GM23248 (cell line): ENCODE results near the gene LDLRAD4. TPM values are rescaled to one million over a fixed set of nuclear protein-coding genes. Genes with fewer than 3 reads are reported as not detected.

Source experiments
- DNase-seq: peaks from one replicate; pipeline ENCODE4 v3.0.0-alpha.2; 2015
- H2AFZ ChIP-seq: fragments of 200-600 bp; sonication (generic); 2 replicates; pipeline ENCODE4 v1.6.1; 2016; ENCODE audit warnings: antibody characterized with exemption
- H3F3A ChIP-seq: fragments of 200-600 bp; sonication (generic); 2 replicates; pipeline ENCODE4 v1.6.1; 2016; ENCODE audit warnings: mild to moderate bottlenecking, antibody characterized with exemption, mixed run types; ENCODE audit not compliant: insufficient read depth
- H3K27ac ChIP-seq: fragments of 200-600 bp; sonication (generic); 2 replicates; pipeline ENCODE4 v1.5.1; 2016; ENCODE audit warnings: mild to moderate bottlenecking
- H3K27me3 ChIP-seq: fragments of 200-600 bp; sonication (generic); replicated peaks from 2 replicates; pipeline ENCODE4 v1.6.1; 2016; ENCODE audit warnings: mild to moderate bottlenecking; ENCODE audit not compliant: insufficient read depth
- H3K36me3 ChIP-seq: fragments of 200-600 bp; sonication (generic); 2 replicates; pipeline ENCODE4 v1.6.1; 2016; ENCODE audit warnings: low read depth, mild to moderate bottlenecking
- H3K4me1 ChIP-seq: fragments of 200-600 bp; sonication (generic); 2 replicates; pipeline ENCODE4 v1.6.1; 2016; ENCODE audit warnings: mild to moderate bottlenecking; ENCODE audit not compliant: insufficient read depth
- H3K4me2 ChIP-seq: fragments of 200-600 bp; sonication (generic); one replicate; pipeline ENCODE4 v1.6.1; 2016; ENCODE audit warnings: mild to moderate bottlenecking; ENCODE audit not compliant: unreplicated experiment
- H3K4me3 ChIP-seq: fragments of 200-600 bp; sonication (generic); 2 replicates; pipeline ENCODE4 v1.5.1; 2016; ENCODE audit warnings: mild to moderate bottlenecking
- H3K79me2 ChIP-seq: fragments of 200-600 bp; sonication (generic); 2 replicates; pipeline ENCODE4 v1.6.1; 2016; ENCODE audit warnings: mild to moderate bottlenecking; ENCODE audit not compliant: insufficient read depth
- H3K9ac ChIP-seq: fragments of 200-600 bp; sonication (generic); 2 replicates; pipeline ENCODE4 v1.6.1; 2016; ENCODE audit warnings: mild to moderate bottlenecking
- H3K9me2 ChIP-seq: fragments of 200-600 bp; sonication (generic); 2 replicates; pipeline ENCODE4 v1.6.1; 2016; ENCODE audit warnings: mixed run types, mild to moderate bottlenecking, moderate library complexity; ENCODE audit not compliant: insufficient read depth
- H3K9me3 ChIP-seq: fragments of 200-600 bp; sonication (generic); one replicate; pipeline ENCODE4 v1.6.1; 2017; ENCODE audit warnings: low read depth
- H4K20me1 ChIP-seq: fragments of 200-600 bp; sonication (generic); 2 replicates; pipeline ENCODE4 v1.6.0; 2016; ENCODE audit not compliant: insufficient read depth
- EZH2 ChIP-seq: fragments of 200-600 bp; sonication (generic); IDR thresholded peaks from 2 replicates; pipeline ENCODE4 v1.6.1; 2018; ENCODE audit warnings: antibody characterized with exemption, mild to moderate bottlenecking; ENCODE audit not compliant: insufficient read depth, poor library complexity, severe bottlenecking
- EZH2phosphoT487 ChIP-seq: fragments of 200-600 bp; sonication (generic); IDR thresholded peaks from 2 replicates; pipeline ENCODE4 v1.6.1; 2018; ENCODE audit warnings: antibody characterized with exemption, moderate library complexity, mild to moderate bottlenecking, low read depth; ENCODE audit not compliant: insufficient read depth
- WGBS, 2 experiments: methylation state at CpG; one replicate each; pipeline ENCODE4 v1.1.6; 2015 to 2017; ENCODE audit warnings: low lambda C conversion rate in 2 of 2, low coverage in 1 of 2; ENCODE audit errors: missing lambda C conversion rate in 2 of 2; 5-methylcytosine and 5-hydroxymethylcytosine counted together
- in situ Hi-C: fragments of 300-500 bp; cut with MboI; formaldehyde crosslinking; loops from 2 replicates; pipeline ENCODE4 v1.15.0; 2020
- polyA plus RNA-seq: library from polyadenylated mRNA; unstranded; fragments of >200 nt; fragmentation: Nextera tagmentation; extraction: Ambion mirVana; gene quantifications from 2 replicates; pipeline ENCODE4 v1.2.1, GENCODE V29; 2016
- total RNA-seq: library from RNA; depleted of rRNA; stranded (reverse); fragments of >200 nt; shearing (Covaris generic); gene quantifications from 2 replicates; pipeline ENCODE4 v1.2.3, GENCODE V29; 2014

The LDLRAD4 gene
- total and polyA plus RNA-seq, 2 experiments from 2014 or later, result not detected

DNA sequence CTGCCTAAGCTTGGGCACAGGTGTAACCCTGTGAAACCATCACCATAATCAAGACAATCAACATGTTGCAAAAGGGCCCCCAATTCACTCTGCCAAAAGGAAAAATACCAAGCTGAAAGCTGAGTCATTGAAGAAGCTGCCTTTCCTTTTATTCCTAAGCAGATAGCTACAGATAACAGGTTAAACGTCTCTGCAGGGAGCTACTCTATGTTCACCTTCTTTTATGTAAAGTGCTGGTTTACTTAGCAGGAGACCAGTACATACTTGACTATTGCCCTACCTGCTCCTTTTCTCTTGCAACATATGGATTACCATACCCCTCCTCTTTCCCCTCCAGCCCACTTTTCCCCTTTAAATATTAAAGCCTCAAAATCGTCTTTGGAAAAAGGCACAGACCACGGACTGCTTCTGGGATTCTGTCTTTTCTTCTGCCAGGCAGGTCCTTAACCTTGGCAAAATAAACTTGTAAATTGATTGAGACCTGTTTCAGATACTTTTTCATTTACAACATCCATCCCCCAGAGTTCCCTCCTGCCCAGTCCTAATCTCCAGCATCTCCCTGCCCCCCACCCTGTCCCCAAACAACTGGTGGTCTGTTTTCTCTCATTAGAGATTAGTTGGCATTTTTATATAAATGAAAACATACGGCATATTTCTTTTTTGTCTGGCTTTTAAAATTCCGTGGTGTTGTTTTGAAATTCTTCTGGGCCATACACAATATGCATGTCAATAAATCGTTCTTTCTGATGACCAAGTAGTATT lies 37.8 kb upstream of the LDLRAD4 start:
- no peak overlapping the region for H3K27ac ChIP-seq
- H3K79me2 ChIP-seq, result no peaks in the 10 kb centered on the region
- no peaks in the 10 kb centered on the region for H3K9me2 ChIP-seq
- DNase-seq, result no peak
- no peaks in the 10 kb centered on the region for H3K4me1 ChIP-seq
- TF ChIP-seq EZH2, result no peak
- TF ChIP-seq EZH2phosphoT487, result no peak
- no peak overlapping the region for H3K4me3 ChIP-seq
- H3K9ac ChIP-seq, result no peak overlapping the region
- 25 to 26% methylated on average over 6 of the region's 6 CpGs for WGBS, 2 experiments
- in situ Hi-C loops, result no loop called here
- no peak overlapping the region for H3K4me2 ChIP-seq
- no peaks in the 10 kb centered on the region for H3K36me3 ChIP-seq
- H3K27me3 ChIP-seq, result peaks cover 22% of the 10 kb centered on the region
- H3F3A ChIP-seq, result no peaks in the 10 kb centered on the region
- H2AFZ ChIP-seq, result no peak overlapping the region
- no peaks in the 10 kb centered on the region for H4K20me1 ChIP-seq
- H3K9me3 ChIP-seq, result no peaks in the 10 kb centered on the region

DNA sequence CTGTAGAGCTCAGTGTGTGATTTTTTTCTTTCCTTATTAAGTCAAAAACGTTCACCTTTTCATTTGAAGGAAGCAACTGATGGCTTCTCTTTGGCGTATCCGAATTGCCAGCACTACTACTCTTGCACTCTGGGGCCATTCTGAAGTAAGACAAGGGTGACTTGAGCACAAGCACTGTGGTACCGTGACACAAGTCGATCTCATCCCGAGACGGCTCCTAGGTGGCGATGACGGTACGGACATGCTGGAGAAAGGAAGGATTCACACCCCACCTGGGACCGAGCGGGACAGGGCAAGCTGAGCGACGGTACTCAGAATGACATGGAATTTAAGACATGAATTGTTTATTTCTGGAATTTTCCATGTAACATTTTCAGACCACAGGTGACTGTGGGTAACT lies 36.8 kb upstream of the LDLRAD4 start:
- H4K20me1 ChIP-seq, result no peaks in the 10 kb centered on the region
- H3K36me3 ChIP-seq, result no peaks in the 10 kb centered on the region
- no peak overlapping the region for H2AFZ ChIP-seq
- no peak overlapping the region for H3K9ac ChIP-seq
- 62 to 64% methylated on average over 14 of the region's 14 CpGs for WGBS, 2 experiments
- no peak for TF ChIP-seq EZH2
- no peak for TF ChIP-seq EZH2phosphoT487
- H3K4me1 ChIP-seq, result no peaks in the 10 kb centered on the region
- in situ Hi-C loops, result no loop called here
- no peaks in the 10 kb centered on the region for H3K79me2 ChIP-seq
- H3K9me3 ChIP-seq, result no peaks in the 10 kb centered on the region
- H3K9me2 ChIP-seq, result no peaks in the 10 kb centered on the region
- DNase-seq, result no peak
- H3K4me2 ChIP-seq, result no peak overlapping the region
- no peaks in the 10 kb centered on the region for H3F3A ChIP-seq
- H3K27ac ChIP-seq, result no peak overlapping the region
- H3K27me3 ChIP-seq, result peaks cover 22% of the 10 kb centered on the region
- no peak overlapping the region for H3K4me3 ChIP-seq

DNA sequence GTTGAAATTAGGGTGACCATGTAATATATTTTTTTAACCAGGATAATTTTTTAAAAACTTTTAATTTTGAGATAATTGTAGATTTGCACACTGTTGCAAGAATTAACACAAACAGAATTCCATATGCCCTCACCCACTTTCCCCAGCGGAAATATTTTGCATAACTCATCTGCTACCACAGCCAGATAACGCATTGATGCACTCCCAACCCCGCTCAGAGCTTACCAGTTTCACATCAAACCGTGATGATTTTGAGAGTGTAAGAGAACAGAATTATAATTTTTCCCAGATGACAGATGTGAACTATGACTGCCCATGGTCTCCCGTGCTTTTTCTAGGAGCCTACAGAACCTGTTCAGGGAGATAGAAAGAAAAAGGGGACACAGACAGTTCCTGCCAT lies 35.2 kb upstream of the LDLRAD4 start:
- Histone ChIP-seq H2AFZ (no peak overlapping the region), H3K4me3 (no peak overlapping the region), H3F3A (no peaks in the 10 kb centered on the region), H3K27ac (no peak overlapping the region), H3K4me2 (peak overlapping the region; percentile 44), H3K27me3 (peaks cover 31% of the 10 kb centered on the region), H4K20me1 (no peaks in the 10 kb centered on the region), H3K9me2 (no peaks in the 10 kb centered on the region), H3K4me1 (no peaks in the 10 kb centered on the region), H3K9ac (no peak overlapping the region), H3K9me3 (no peaks in the 10 kb centered on the region), H3K79me2 (no peaks in the 10 kb centered on the region), H3K36me3 (no peaks in the 10 kb centered on the region)
- WGBS, 2 experiments, result 22 to 27% methylated on average over 5 of the region's 5 CpGs
- DNase-seq, result no peak
- TF ChIP-seq EZH2 (no peak), EZH2phosphoT487 (no peak)
- in situ Hi-C loops, result no loop called here

DNA sequence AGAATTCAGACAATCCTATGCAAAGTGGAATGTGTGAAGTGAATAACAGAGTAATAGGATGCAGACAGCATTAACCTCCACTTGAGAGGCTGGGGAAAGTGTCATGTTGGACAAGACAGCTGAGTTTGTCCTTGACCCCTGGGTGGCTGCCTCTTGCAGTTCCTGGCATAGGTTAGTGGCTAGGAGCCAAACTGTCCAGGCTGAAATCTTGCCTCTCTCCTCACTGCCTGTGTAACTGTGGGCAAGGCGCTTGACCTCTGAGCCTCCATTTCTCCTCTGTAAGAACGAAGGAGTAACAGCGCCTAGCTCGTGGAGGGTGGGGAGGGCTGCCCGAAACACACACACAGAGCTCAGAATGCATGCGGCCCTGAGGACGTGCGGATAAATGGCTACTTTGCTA lies 34.8 kb upstream of the LDLRAD4 start:
- no peaks in the 10 kb centered on the region for H3K9me2 ChIP-seq
- H3K36me3 ChIP-seq, result no peaks in the 10 kb centered on the region
- H2AFZ ChIP-seq, result no peak overlapping the region
- in situ Hi-C loops, result no loop called here
- H3K4me3 ChIP-seq, result no peak overlapping the region
- H4K20me1 ChIP-seq, result no peaks in the 10 kb centered on the region
- peak overlapping the region; percentile 44 for H3K4me2 ChIP-seq
- no peaks in the 10 kb centered on the region for H3K4me1 ChIP-seq
- no peaks in the 10 kb centered on the region for H3F3A ChIP-seq
- WGBS, 2 experiments, result 77 to 82% methylated on average over 8 of the region's 8 CpGs
- TF ChIP-seq EZH2 (no peak), EZH2phosphoT487 (no peak)
- H3K9me3 ChIP-seq, result no peaks in the 10 kb centered on the region
- DNase-seq, result no peak
- no peaks in the 10 kb centered on the region for H3K79me2 ChIP-seq
- H3K9ac ChIP-seq, result no peak overlapping the region
- peaks cover 32% of the 10 kb centered on the region for H3K27me3 ChIP-seq
- no peak overlapping the region for H3K27ac ChIP-seq

DNA sequence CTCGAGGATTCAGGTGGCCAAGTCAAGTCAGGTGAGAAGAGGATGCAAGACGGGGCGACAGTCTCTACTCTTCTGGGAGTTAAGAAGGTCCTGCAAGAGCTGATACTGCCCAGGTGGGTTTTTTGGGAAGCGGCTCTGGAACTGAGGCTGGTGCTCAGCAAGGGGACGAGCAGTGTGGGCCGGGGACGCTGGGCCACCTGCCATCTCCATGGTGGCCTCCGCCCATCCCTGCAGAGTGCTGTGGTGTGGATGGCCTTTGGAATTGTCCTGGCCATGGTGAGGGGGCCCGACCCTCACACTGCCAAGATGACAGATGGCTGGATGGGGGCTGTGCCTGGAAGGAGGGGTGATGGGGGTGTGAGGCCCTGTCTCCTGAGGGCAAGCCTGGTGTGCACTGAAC lies 34.2 kb upstream of the LDLRAD4 start:
- H3K27ac ChIP-seq, result no peak overlapping the region
- no peaks in the 10 kb centered on the region for H3F3A ChIP-seq
- peaks cover 38% of the 10 kb centered on the region for H3K27me3 ChIP-seq
- H3K4me1 ChIP-seq, result no peaks in the 10 kb centered on the region
- DNase-seq, result no peak
- H3K4me3 ChIP-seq, result no peak overlapping the region
- no peaks in the 10 kb centered on the region for H4K20me1 ChIP-seq
- H3K79me2 ChIP-seq, result no peaks in the 10 kb centered on the region
- H3K4me2 ChIP-seq, result no peak overlapping the region
- H2AFZ ChIP-seq, result no peak overlapping the region
- no peak overlapping the region for H3K9ac ChIP-seq
- 57 to 67% methylated on average over 9 of the region's 9 CpGs for WGBS, 2 experiments
- no peaks in the 10 kb centered on the region for H3K36me3 ChIP-seq
- TF ChIP-seq EZH2 (no peak), EZH2phosphoT487 (no peak)
- no peaks in the 10 kb centered on the region for H3K9me3 ChIP-seq
- no peaks in the 10 kb centered on the region for H3K9me2 ChIP-seq
- in situ Hi-C loops, result no loop called here
